Left colon (tissue), 2 donors: ENCODE data around the gene HUNK. TPM values are rescaled to one million over a fixed set of nuclear protein-coding genes. Genes with fewer than 3 reads are reported as not detected.
A peak's percentile ranks its signal among the peaks of the same experiment; 100 is the strongest.
"Not testable (repeated sequence)": the region's sequence is repeated elsewhere in the genome, so short reads cannot be mapped to it uniquely, and the experiment has no call there.

Experiments used
- ATAC-seq: fragments of 200-7000 bp; cut with Tn5 transposase; one replicate; pipeline ENCODE4 v1.9.1; 2020; ENCODE audit warnings: mild to moderate bottlenecking, moderate library complexity
- DNase-seq, 2 donors: peaks; one replicate each; pipeline ENCODE4 v3.0.0-alpha.2; 2020
- intact Hi-C, 2 donors: fragments of 100-400 bp; cut with DNase I in 1 of 2; cut with micrococcal nuclease in 1 of 2; formaldehyde crosslinking; loops; one replicate each; pipeline versions ENCODE4 v1.11.2 to v1.14.0; 2022; cut with DNase I, micrococcal nuclease
- long read RNA-seq: library from polyadenylated mRNA; unstranded; transcript quantifications from one replicate; pipeline ENCODE4 v2.0.0, GENCODE V29; 2021
- total RNA-seq, 2 donors: library from RNA; stranded (reverse); fragmentation: NEBNext Ultra II Directional; extraction: Animal tissue kit (Norgen Biotek cat#: 25700); gene quantifications; one replicate each; pipeline ENCODE4 v1.2.1, GENCODE V29; 2021
- donor health status: DM: no; HTN: no; CAD: no.
- donor health status: DM: yes; HTN: yes; CAD: no.

The HUNK gene
- 1 to 10 TPM; 7.1 to 9.0 TPM for total RNA-seq
- long read RNA-seq, partial matches to known transcripts, result 0 of 8 reads
- long read RNA-seq, other reads (novel, unspliced or antisense), result 8 of 8 reads

DNA sequence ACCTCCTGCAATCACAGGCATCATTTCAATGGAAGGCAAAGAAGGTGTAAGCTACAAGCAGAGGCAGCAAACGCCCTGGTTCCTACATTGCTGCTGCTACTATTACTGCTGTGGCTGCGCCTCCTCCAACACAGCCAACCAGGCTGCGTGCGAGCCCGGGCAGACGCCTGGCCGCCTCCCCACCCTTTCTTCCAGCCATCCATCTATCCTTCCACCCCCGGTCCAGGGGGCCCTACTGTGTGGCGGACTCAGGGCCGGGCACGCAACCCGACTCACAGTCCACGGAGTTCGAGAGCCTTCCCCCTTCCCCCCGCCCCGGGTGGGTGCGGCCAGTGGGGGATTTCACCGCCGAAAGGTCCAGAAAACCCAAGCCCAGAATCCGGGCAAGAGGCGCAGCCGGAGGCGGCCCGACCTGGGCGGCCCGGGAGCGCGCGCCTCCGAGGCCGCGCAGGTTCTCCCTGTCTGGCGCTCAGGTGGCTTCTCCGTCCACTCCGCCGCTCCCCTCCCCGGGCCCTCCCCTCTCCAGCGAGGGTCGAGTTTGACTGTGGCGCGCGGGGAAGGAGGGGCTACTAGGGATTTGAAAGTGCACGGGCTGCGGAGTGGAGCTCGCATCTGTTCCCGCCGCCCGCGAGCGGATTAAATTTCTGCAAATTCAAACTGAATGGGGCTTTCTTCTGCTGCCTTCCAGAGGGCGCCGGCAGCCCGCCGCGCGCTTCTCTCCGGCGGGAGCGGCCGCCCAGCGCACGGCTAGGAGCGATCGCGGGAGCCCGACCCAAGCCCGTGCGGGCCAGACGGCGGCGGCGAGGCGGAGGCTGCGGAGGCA lies at the start of gene HUNK:
Gene HUNK, plus strand, starts transcription at position 569 of the 823 bp plus-strand sequence. CDS start 655 bp downstream, outside the sequence.
- DNase-seq (peak; percentile 58 to 67), ATAC-seq (peak; percentile 64)
- intact Hi-C loops, result no loop called here

DNA sequence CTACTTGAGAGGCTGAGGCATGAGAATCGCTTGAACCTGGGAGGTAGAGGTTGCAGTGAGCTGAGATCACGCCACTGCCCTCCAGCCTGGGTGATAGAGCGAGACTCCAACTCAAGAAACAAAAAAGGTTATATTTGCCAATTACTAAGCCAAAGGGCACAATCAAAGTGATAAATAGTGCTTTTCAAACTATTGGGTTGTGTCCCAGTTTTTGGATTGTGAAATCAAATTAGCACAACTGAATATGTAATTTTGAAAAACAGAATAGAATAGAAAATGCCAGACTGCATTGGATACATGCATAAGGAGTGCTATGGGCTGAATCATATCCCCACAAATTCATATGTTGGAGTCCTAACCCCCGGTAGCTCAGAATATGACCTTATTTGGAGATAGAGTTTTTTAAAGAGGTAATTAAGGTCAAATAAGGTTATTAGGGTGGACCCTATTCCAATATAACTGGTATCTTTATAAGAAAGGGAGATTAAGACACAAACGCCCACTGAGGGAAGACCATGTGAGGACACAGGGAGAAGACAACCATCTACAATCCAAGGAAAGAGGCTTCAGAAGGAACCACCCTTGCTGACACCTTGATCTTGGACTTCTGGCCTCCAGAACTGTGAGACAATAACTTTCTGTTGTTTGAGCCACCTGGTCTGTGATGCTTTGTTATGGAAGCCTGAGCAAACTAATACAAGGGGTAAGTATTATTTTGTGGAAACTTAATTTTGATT lies 42.9 kb upstream of the HUNK start:
- intact Hi-C loops, result no loop called here
- ATAC-seq (no peak), DNase-seq (no peak)

DNA sequence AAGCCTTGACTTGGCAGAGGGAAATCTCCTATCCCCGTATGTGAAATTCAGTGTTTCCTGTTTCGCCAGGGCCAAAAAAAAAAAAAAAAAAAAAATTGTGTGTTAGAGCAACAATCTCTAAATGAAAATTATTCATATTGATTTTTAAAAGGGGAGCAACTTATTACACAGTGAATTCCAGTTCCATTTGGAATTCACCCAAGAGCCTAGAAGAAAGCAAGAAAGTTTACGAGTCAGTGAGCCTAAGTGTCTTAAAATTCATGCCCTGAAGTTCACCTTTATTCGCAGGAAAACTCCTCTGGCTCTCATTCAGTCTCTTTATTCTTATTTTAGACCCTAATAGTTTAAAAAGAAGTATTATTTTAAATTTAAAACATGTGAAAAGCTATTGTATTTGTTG lies 42.1 kb upstream of the HUNK start:
- ATAC-seq, result no peak
- intact Hi-C loops, result no loop called here
- DNase-seq, result no peak

DNA sequence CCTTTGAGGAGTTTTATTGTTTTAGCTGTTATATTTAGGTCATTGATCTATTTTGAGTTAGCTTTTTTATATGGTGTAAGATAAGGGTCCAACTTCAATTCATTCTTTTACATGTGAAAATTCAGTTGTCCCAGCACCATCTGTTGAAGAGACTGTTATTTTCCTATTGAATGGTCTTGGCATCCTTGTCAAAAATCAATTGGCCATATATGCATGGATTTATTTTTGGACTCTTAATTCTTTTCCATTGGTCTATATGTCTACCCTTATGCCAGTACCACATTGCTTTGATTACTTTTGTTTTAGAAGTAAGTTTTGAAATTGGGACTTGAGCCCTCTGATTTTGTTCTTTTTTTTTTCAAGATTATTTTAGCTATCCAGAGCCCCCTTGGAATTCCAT lies 35.8 kb upstream of the HUNK start:
- DNase-seq (no peak), ATAC-seq (no peak)
- intact Hi-C loops, result no loop called here

DNA sequence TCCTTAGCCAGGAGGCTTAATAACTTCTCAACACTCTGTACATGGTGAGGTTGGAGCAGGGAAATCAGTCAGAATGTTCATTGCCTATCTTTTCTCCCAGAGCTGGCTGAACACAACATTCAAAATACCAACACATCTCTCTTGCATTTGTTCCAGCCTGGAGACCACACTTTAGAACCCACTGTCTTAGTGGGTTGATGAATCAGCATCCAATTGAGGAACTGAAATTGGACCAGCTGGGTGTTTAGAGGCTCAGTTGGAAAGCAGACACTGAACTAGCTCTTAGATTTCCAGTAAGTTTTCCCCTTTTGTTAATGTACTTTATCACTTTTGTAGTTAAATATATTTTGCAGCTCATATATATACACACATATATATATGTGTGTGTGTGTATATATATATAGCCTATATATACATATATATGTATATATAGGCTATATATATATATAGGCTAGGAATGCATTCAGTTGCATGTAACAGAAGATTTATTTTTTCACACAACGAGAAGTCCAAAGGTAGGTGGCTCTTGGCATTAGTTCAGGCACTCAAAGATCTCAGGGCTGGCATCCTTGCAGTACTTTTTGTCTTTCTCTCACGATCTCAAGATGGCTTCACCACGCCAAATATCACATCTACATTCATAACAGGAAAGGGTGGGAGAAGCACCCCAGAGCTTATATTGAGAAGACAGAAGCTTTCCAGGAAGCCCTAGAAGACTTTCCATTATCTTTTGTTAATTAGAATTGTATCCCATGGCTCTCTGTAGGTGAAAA lies 35.0 kb upstream of the HUNK start:
- no peak for DNase-seq
- intact Hi-C loops, result no loop called here
- no peak for ATAC-seq

DNA sequence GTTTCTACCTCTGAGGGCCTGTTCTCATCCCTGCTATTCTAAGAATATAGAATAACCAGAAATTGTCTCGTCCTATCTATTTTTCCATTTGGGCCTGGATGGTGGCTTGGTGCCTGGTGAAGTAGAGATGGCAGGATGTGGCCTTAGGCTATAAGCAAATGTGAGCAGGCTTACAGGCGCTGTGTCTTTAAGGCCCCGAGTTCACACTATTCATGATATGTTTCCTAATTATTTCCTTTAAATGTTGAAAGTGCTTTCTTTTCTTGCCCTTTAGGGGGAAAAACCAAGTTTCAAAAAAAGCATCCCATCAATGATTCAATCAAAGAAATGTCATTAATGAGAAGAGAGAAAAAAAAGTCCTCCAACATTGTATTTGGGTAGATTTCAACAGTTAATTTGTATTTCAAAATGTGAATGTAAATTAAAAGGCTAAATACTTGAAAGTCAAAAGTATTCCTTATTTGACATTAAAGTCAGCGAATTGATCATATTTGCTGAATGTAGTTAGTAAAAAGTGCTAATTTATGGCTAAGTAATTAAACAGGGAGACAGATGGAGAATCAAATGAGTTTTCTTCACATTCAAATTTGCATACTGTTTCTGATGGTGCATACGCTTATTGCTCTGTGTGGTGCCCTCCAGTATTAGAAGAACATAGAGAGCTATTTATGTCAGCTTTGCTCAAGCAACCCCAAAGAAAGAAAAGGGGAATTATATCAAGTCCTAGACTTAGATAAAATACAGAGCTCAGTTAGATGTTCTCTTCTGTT lies 34.0 kb upstream of the HUNK start:
- DNase-seq, result no peak
- intact Hi-C loops, result no loop called here
- no peak for ATAC-seq

DNA sequence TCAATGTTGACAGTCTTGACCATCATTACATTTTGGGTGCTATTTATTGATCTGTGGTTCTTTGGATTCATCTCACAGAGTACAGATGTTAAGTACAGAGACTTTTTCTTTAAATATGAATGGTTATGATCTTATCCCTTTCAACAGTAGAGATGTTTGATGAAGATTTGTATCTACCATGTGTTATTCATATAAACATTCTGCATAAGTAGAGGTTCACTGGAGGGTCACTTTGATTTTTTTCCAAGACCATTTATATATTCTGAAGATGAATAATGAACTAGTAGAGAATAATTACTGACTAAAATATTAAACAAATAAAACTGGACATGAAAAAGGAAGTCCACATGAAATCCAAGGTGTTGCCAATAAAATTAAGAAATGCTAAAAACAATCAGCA lies 28.6 kb upstream of the HUNK start:
- DNase-seq (no peak), ATAC-seq (no peak)
- intact Hi-C loops, result no loop called here

DNA sequence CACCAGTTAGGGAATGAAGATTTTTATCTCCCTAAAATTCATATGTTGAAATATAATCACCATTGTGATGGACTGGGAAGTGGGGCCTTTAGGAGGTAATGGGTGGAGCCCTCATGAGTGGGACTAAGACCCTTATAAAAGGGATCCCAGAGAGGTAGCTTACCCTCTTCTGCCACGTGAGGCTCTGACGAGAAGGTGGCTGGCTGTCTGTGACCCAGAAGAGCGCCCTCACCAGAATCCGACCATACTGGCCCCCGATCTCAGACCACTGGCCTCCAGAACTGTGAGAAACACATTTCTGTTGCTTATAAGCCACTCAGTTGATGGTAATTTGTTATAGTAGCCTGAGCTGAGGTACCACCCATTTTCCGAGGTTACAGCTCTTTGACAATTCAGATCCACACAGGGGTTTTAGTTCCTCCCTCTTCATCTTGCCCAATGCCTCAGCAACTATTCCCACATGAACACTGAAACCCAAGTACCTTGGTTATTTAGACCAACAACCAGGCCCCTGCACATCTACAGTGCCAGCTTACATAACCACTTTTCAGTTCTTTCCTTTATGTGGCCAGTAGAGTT lies 27.6 kb upstream of the HUNK start:
- ATAC-seq, result no peak
- intact Hi-C loops, result no loop called here
- DNase-seq, result no peak

DNA sequence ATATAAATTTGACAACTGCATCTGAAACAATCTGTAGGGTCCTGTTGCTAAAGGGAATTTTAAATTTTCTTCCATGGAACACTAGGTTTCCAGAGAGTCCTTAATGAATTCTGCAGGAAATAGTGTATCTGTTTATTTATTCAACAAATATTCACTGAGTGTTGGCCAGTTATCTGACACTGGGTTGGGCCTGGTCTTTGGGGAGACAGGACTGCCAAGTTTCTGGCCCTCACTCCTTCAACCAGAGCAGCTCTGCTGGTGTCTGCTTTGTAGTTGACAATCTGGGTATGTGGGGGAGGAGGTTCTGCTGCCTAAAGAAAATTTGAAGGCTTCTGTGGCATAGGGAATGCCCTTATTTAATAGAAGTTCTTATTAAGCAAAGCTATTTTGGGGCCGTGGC lies 26.1 kb upstream of the HUNK start:
- DNase-seq (no peak), ATAC-seq (no peak)
- intact Hi-C loops, result no loop called here

DNA sequence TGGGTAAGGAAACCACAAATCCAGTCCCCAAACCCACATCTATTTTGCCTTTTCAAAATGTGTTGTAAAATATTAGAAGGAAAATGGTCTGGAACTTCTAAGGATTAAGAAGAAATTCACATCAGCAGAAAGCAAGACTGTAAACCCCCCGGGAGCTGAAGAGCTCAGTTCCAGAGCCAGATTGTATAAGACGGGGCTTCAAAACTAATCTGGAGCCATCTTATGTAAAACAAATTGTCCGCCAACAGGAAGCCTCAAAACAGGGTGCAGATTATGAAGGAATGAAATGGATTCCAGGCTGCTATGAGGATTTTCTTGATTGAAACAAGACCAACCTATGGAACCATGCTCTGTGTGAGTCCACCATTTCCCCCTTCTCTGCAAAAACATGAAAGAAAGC lies 25.1 kb upstream of the HUNK start:
- no peak for ATAC-seq
- DNase-seq, result no peak
- intact Hi-C loops, result no loop called here

DNA sequence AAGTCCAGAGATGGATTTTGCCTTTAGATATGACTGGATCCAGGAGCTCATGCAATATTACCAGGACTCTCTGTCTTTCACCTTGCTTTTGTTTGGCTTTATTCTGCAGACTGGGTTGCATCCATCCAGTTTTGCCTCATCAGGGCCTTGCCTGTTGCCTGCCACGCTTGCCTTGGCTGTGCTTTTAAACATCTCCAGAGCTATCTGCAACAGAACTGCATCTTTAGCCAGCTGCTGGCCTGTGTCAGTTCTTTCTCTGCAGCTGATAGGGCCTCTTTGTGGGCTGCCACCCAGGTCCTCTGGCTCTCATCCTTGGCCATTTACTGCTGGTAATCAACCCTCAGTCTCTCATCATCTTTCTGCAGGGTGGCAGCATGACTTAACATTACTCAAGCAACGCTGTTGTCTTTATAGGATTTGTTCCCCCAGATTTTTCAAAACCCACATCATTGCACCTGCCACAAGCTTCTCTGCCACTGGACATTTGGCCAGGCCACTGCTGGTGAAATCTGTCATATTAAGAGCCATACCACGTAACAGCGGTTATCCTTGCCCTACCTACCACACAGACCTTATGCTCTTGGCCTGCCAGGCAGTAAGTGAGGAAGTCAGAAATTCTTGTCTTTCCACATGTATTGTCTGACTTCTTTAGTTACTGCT lies 24.4 kb upstream of the HUNK start:
- intact Hi-C loops, result no loop called here
- ATAC-seq (no peak), DNase-seq (no peak)

DNA sequence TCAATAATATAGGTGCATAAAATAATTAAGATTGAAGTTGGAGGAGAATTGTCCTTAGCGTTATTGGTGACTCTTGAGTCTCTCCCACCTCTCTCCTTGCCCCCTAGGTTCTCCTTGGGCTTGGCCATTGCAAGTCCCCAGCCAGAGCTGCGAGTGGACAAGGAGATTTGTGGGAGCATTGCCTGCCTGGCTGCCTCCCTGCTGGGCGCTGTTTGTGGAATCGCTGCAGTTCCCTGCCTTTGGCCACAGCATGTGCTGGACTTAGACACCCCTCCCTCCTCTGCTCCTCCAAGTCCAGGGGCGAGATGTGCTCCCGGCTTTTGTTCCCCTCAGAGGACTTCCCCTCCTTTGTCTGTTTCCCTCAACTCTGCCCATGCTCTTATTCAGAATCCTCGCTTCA lies 21.9 kb upstream of the HUNK start:
- DNase-seq (no peak), ATAC-seq (no peak)
- intact Hi-C loops, result no loop called here

DNA sequence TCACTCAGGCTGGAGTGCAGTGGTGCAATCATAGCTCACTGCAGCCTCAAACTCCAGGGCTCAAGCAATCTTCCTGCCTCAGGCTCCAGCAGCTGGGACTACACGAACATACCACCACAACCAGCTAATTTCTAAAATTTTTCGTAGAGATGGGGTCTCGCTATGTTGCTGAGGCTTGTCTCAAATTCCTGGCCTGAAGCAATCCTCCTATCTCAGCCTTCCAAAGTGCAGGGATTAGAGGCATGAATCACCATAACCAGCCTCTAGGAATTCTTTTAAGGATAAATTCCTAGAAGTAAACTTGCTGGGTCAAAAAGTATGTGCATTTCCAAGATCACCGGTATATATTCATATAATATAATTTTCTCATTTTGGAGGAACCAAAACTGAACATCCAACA lies 17.6 kb upstream of the HUNK start:
- DNase-seq (no peak), ATAC-seq (no peak)
- intact Hi-C loops, result no loop called here

DNA sequence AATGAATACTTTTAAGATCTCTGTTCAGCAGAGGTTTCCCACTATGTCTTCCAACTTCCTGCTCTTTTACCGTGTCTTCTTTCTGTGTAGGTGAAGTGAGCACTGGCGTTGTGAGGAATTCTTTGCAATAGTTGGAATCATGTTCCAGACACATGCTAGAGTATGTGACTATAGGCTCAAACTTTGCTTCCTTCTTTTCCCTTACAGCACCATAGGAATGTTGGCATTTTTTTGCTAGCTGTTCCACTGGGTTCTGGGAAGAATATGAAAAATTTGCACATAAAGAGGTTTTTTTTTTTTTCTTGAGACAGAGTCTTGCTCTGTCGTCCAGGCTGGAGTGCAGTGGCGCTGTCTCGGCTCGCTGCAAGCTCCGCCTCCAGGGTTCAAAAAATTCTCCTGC lies 15.7 kb upstream of the HUNK start:
- intact Hi-C loops, result no loop called here
- no peak for ATAC-seq
- DNase-seq, result no peak

DNA sequence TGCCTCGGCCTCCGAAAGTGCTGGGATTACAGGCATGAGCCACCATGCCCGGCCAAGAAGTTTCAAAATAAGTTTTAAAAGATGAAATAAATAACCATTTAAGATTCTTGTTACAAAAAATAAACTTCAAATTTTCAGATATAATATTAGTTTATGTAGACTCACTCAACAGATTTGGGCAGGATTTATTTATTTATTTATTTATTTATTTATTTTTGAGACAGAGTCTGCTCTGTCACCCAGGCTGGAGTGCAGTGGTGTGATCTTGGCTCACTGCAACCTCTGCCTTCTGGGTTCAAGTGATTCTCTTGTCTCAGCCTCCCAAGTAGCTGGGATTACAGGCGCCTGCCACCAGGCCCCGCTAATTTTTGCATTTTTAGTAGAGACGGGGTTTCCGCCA lies 15.2 kb upstream of the HUNK start:
- DNase-seq, ATAC-seq, intact Hi-C loops: not testable (repeated sequence)

DNA sequence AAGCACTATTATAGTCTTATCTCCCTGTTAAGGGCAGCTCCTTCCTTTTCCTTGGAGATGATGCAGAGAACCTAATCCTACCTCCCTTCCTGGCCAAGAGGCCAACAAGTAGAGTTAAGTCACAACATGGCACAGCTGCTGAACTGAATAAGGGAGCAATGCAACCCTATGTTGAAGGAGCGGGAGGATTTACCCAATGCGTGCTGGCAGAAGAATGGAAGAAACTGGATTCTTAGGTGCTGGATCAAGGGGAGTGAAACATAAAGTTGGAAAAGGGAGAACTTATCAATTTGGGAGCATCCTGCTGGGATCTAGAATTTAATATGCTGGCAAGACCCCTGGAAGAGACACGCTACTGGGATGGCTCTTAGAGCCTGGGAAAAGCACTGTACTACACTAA lies 12.0 kb upstream of the HUNK start:
- ATAC-seq (no peak), DNase-seq (no peak)
- intact Hi-C loops, result loop anchor here in 1 of 2 donors (10.0 kb wide), 1 partner anchor 394 kb away; no protein-coding TSS in a partner anchor

DNA sequence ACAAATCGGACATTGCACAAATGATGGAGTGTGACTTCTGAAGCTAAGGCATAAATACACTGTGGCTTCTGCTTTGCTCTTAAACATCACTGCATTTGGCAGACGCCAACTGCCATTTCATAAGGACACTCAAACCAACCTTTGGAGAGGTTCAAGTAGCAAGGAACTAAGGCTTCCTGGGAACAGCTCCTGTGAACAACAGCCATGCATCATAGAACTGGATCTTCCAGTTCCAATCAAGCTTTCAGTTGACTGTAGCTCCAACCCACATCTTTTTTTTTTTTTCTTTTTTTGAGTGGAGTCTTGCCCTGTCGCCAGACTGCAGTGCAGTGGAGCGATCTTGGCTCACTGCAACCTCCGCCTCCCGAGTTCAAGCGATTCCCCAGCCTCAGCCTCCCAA lies 10.7 kb upstream of the HUNK start:
- intact Hi-C loops, result loop anchor here in 1 of 2 donors (10.0 kb wide), 1 partner anchor 393 kb away; no protein-coding TSS in a partner anchor
- ATAC-seq, result no peak

More for the DNA sequence above, 10.7 kb upstream of the HUNK start:
- DNase-seq, result no peak
